GM21447 (cell line): ENCODE results near the gene SDK1.
"Not testable (repeated sequence)": the region's sequence is repeated elsewhere in the genome, so short reads cannot be mapped to it uniquely, and the experiment has no call there.

Experiments
- ATAC-seq: cut with Tn5 transposase; IDR thresholded peaks from one replicate; pipeline ENCODE4 v1.9.1; 2021; ENCODE audit not compliant: unreplicated experiment

The SDK1 gene

GRCh38 chr7:3908153-3908552, 607.1 kb downstream of the SDK1 start:
- no peak for ATAC-seq

GRCh38 chr7:3909128-3909527, 608.1 kb downstream of the SDK1 start:
- ATAC-seq, result no peak

- no peak for ATAC-seq
Measured at GRCh38 chr7:3910054-3910453, 609.0 kb downstream of the SDK1 start.

GRCh38 chr7:3911685-3912084, 610.6 kb downstream of the SDK1 start:
- ATAC-seq, result no peak

- ATAC-seq, result no peak
Measured at GRCh38 chr7:3912291-3912690, 611.2 kb downstream of the SDK1 start.

- no peak for ATAC-seq
Measured at GRCh38 chr7:3914051-3914775, 613.2 kb downstream of the SDK1 start.

GRCh38 chr7:3915337-3915878, 614.4 kb downstream of the SDK1 start:
- no peak for ATAC-seq

GRCh38 chr7:3916146-3916545, 615.1 kb downstream of the SDK1 start:
- ATAC-seq, result no peak

- no peak for ATAC-seq
Measured at GRCh38 chr7:3917436-3917835, 616.4 kb downstream of the SDK1 start.

- ATAC-seq, result no peak
Measured at GRCh38 chr7:3918576-3918975, 617.5 kb downstream of the SDK1 start.

GRCh38 chr7:3922175-3922635, 621.2 kb downstream of the SDK1 start:
- no peak for ATAC-seq

GRCh38 chr7:3923307-3923918, 622.4 kb downstream of the SDK1 start:
- ATAC-seq, result no peak

GRCh38 chr7:3924277-3924676, 623.2 kb downstream of the SDK1 start:
- ATAC-seq, result no peak

- no peak for ATAC-seq
Measured at GRCh38 chr7:3927446-3928110, 626.5 kb downstream of the SDK1 start.

- ATAC-seq, result no peak
Measured at GRCh38 chr7:3928727-3929515, 627.9 kb downstream of the SDK1 start.

GRCh38 chr7:3931843-3932242, 630.8 kb downstream of the SDK1 start:
- no peak for ATAC-seq

- ATAC-seq, result no peak
Measured at GRCh38 chr7:3937146-3937545, 636.1 kb downstream of the SDK1 start.

- ATAC-seq, result no peak
Measured at GRCh38 chr7:3937605-3938004, 636.6 kb downstream of the SDK1 start.

GRCh38 chr7:3941706-3942105, 640.7 kb downstream of the SDK1 start:
- not testable (repeated sequence) for ATAC-seq

- ATAC-seq, result no peak
Measured at GRCh38 chr7:3942276-3942675, 641.2 kb downstream of the SDK1 start.
